K562 (cell line): ENCODE results near the gene NINJ1. TPM values are rescaled to one million over a fixed set of nuclear protein-coding genes. Genes with fewer than 3 reads are reported as not detected.

Experiments used
- ATAC-seq: fragments of 200-7000 bp; cut with Tn5 transposase; 3 replicates; pipeline ENCODE4 v1.9.1; 2020; ENCODE audit warnings: moderate library complexity
- BruUV-seq: library from RNA; stranded (reverse); fragments of 400-500 nt; replicated peaks from 2 replicates; lab custom pipeline; 2021; lab: Mats Ljungman, UMichigan
- CTCF ChIA-PET: fragments of 300-600 bp; formaldehyde crosslinking; extraction: SDS; loops from one replicate; lab custom pipeline; 2021; ENCODE audit warnings: low intra/inter-chr PET ratio; lab: Yijun Ruan, JAX
- POLR2A ChIA-PET: fragments of 300-600, 350-650 bp; sonication (Branson Sonifier 250); formaldehyde crosslinking; extraction: SDS; loops from one replicate; lab custom pipeline; 2021; ENCODE audit warnings: antibody characterized with exemption, inconsistent platforms; lab: Yijun Ruan, JAX
- DNase-seq, 4 experiments: peaks; one replicate each; pipeline versions ENCODE4 v3.0.0 to v3.0.0-alpha.2; 2011 to 2018; ENCODE audit warnings: low spot score in 3 of 4, mixed read lengths in 3 of 4; ENCODE audit errors: extremely low read depth in 1 of 4
- FAIRE-seq: peaks from 2 replicates; lab custom pipeline; 2011; peaks lifted over from hg19 to GRCh38; lab: Jason Lieb, UNC
- H2AFZ ChIP-seq: 2 replicates; pipeline ENCODE4 v1.6.0; 2011; ENCODE audit warnings: low read depth, low read length, control low read depth, inconsistent platforms
- H3K27ac ChIP-seq: fragments of 200-600 bp; 3 replicates; pipeline ENCODE4 v1.8.0; 2011; ENCODE audit warnings: low read depth, mild to moderate bottlenecking, control low read depth, inconsistent platforms, low read length, moderate library complexity, mixed read lengths; ENCODE audit errors: extremely low read depth
- H3K27me3 ChIP-seq, 2 experiments: fragments of 300-600 bp in 1 of 2; 2 replicates in 1 of 2; 3 replicates in 1 of 2; pipeline versions ENCODE4 v1.6.0 to v1.8.0; 2011; ENCODE audit warnings: inconsistent platforms in 2 of 2, low read length in 2 of 2, mild to moderate bottlenecking in 1 of 2, mixed read lengths in 1 of 2, moderate library complexity in 1 of 2; ENCODE audit not compliant: control insufficient read depth in 2 of 2, insufficient read depth in 2 of 2
- H3K36me3 ChIP-seq: fragments of 300-600 bp; 3 replicates; pipeline ENCODE4 v1.8.0; 2011; ENCODE audit warnings: mild to moderate bottlenecking, low read length, inconsistent platforms; ENCODE audit not compliant: control insufficient read depth, insufficient read depth
- H3K4me1 ChIP-seq, 2 experiments: fragments of 200-600 bp in 1 of 2; replicated peaks in 1 of 2; 2 replicates in 1 of 2; 3 replicates in 1 of 2; pipeline versions ENCODE4 v1.5.1 to v1.8.0; 2011; ENCODE audit warnings: inconsistent platforms in 2 of 2, low read length in 2 of 2, mild to moderate bottlenecking in 1 of 2, mixed read lengths in 1 of 2, moderate library complexity in 1 of 2; ENCODE audit not compliant: control insufficient read depth in 2 of 2, insufficient read depth in 2 of 2
- H3K4me2 ChIP-seq: 2 replicates; pipeline ENCODE4 v1.6.1; 2011; ENCODE audit warnings: low read length, control low read depth, inconsistent platforms, mixed read lengths; ENCODE audit not compliant: insufficient read depth
- H3K4me3 ChIP-seq: fragments of 200-600 bp; sonication (generic), shearing (Covaris generic); 2 replicates; pipeline ENCODE4 v1.5.1; 2016; ENCODE audit warnings: control low read depth, inconsistent platforms
- H3K79me2 ChIP-seq: fragments of 200-600 bp; 3 replicates; pipeline ENCODE4 v1.8.0; 2011; ENCODE audit warnings: low read length, inconsistent platforms; ENCODE audit not compliant: control insufficient read depth, insufficient read depth
- H3K9ac ChIP-seq, 2 experiments: 2 replicates each; pipeline versions ENCODE4 v1.6.0 to v1.6.1; 2011; ENCODE audit warnings: low read depth in 2 of 2, low read length in 2 of 2, control low read depth in 1 of 2, inconsistent platforms in 1 of 2, mild to moderate bottlenecking in 1 of 2, mixed read lengths in 1 of 2; ENCODE audit not compliant: insufficient read depth in 1 of 2
- H3K9me1 ChIP-seq: one replicate; pipeline ENCODE4 v1.6.0; 2011; ENCODE audit warnings: inconsistent platforms, mild to moderate bottlenecking, low read length, moderate library complexity; ENCODE audit not compliant: control insufficient read depth, insufficient read depth
- H3K9me3 ChIP-seq: replicated peaks from 2 replicates; pipeline ENCODE4 v1.5.1; 2011; ENCODE audit warnings: low read depth, low read length, inconsistent platforms; ENCODE audit not compliant: control insufficient read depth, insufficient read depth
- H4K20me1 ChIP-seq: replicated peaks from 2 replicates; pipeline ENCODE4 v1.6.1; 2011; ENCODE audit warnings: low read length, inconsistent platforms, mixed read lengths; ENCODE audit not compliant: control insufficient read depth, insufficient read depth
- ARID2 ChIP-seq: fragments of 450-650 bp; IDR thresholded peaks from 2 replicates; pipeline ENCODE4 v1.6.1; 2017; ENCODE audit warnings: antibody characterized with exemption, mild to moderate bottlenecking
- ATF1 ChIP-seq, 2 experiments: fragments of 450-650 bp in 1 of 2; IDR thresholded peaks; 2 replicates each; pipeline ENCODE4 v1.6.1; 2016; ENCODE audit warnings: missing compliant biosample characterization in 1 of 2, missing genetic modification characterization in 1 of 2
- CTBP1 ChIP-seq: fragments of 450-650 bp; IDR thresholded peaks from 2 replicates; pipeline ENCODE4 v1.6.1; 2016; ENCODE audit warnings: borderline replicate concordance
- JUN ChIP-seq, 2 experiments: sonication (generic) in 1 of 2; formaldehyde crosslinking in 1 of 2; IDR thresholded peaks; 2 replicates each; pipeline versions ENCODE4 v1.6.1 to v1.8.0; 2012 to 2022; ENCODE audit warnings: borderline replicate concordance in 2 of 2, mild to moderate bottlenecking in 2 of 2, improper control_type of control experiment in 1 of 2, low read depth in 1 of 2, low read length in 1 of 2, missing genetic modification reagents in 1 of 2
- KLF16 ChIP-seq: IDR thresholded peaks from 2 replicates; pipeline ENCODE4 v1.6.1; 2016; ENCODE audit warnings: antibody characterized with exemption
- RAD21 ChIP-seq, 2 experiments: fragments of 250-450 bp in 1 of 2; fragments of 450-650 bp in 1 of 2; sonication (Bioruptor Pico) in 1 of 2; formaldehyde crosslinking in 1 of 2; IDR thresholded peaks in 1 of 2; conservative IDR thresholded peaks in 1 of 2; 2 replicates each; pipeline versions ENCODE4 v1.4.0 to v1.8.0; 2020 to 2022; ENCODE audit warnings: mild to moderate bottlenecking in 2 of 2, moderate library complexity in 1 of 2
- RB1 ChIP-seq: fragments of 450-650 bp; IDR thresholded peaks from 2 replicates; pipeline ENCODE4 v1.6.1; 2017; ENCODE audit warnings: low read depth, mild to moderate bottlenecking
- RCOR1 ChIP-seq, 2 experiments: IDR thresholded peaks; 2 replicates each; pipeline ENCODE4 v1.6.1; 2012; ENCODE audit warnings: low read depth in 2 of 2, low read length in 2 of 2, borderline replicate concordance in 1 of 2, improper control_type of control experiment in 1 of 2
- TCF3 ChIP-seq: sonication (generic); formaldehyde crosslinking; IDR thresholded peaks from 2 replicates; pipeline ENCODE4 v1.4.0; 2020; ENCODE audit warnings: mild to moderate bottlenecking, missing genetic modification reagents
- ZNF518B ChIP-seq: fragments of 250-450 bp; sonication (Bioruptor Pico); IDR thresholded peaks from 2 replicates; pipeline ENCODE4 v1.5.0; 2021; ENCODE audit warnings: mild to moderate bottlenecking, moderate library complexity
- WGBS: fragments of 100-300 bp; shearing (Covaris generic); methylation state at CpG from one replicate; pipeline ENCODE4 v1.1.6; 2016; ENCODE audit warnings: low coverage, mixed read lengths; ENCODE audit not compliant: insufficient coverage; ENCODE audit errors: missing lambda C conversion rate; 5-methylcytosine and 5-hydroxymethylcytosine counted together
- in situ Hi-C: fragments of 300-500 bp; cut with MboI; formaldehyde crosslinking; loops from 4 replicates; pipeline ENCODE4 v1.15.0; 2018; ENCODE audit warnings: inconsistent platforms, mixed read lengths
- intact Hi-C: fragments of 100-400 bp; cut with micrococcal nuclease; formaldehyde crosslinking; loops from 2 replicates; pipeline ENCODE4 v1.14.2; 2022
- polyA plus RNA-seq, 8 experiments: library from polyadenylated mRNA; depleted of rRNA in 4 of 8; stranded (reverse) in 5 of 8; unstranded in 3 of 8; fragments of >200 nt; fragmentation: Nextera tagmentation in 2 of 8; fragmentation: Illumina TruSeq in 1 of 8; extraction: Ambion mirVana in 2 of 8; extraction: Trizol in 1 of 8; gene quantifications; 2 replicates each; pipeline versions ENCODE4 v1.2.1 to v1.2.3, GENCODE V29; 2011 to 2014; ENCODE audit warnings: inconsistent platforms in 1 of 8, missing spikeins in 1 of 8
- total RNA-seq, 7 experiments: library from RNA; depleted of rRNA in 6 of 7; stranded (reverse); fragments of >200 nt in 6 of 7; fragmentation: Illumina TruSeq in 2 of 7; extraction: Trizol in 2 of 7; gene quantifications; 2 replicates each; pipeline versions ENCODE4 v1.2.1 to v1.2.3, GENCODE V29; 2011 to 2021; ENCODE audit warnings: low replicate concordance in 1 of 7
- TF ChIP-seq, protein P1 (sequence below): sonication (generic); formaldehyde crosslinking; IDR thresholded peaks from 2 replicates; pipeline ENCODE4 v1.8.0; 2022; ENCODE audit warnings: missing genetic modification reagents, mild to moderate bottlenecking, moderate library complexity, borderline replicate concordance
- TF ChIP-seq, protein P2 (sequence below): IDR thresholded peaks from 2 replicates; pipeline ENCODE4 v1.6.1; 2012; ENCODE audit warnings: low read depth, low read length, improper control_type of control experiment, borderline replicate concordance

The NINJ1 gene
- total and polyA plus RNA-seq, 9 of the 15 experiments (the other 6 are each of a cell fraction or from before 2014, with no cell fraction given) = 0.13 to 8.4 (median 4.9) TPM

DNA sequence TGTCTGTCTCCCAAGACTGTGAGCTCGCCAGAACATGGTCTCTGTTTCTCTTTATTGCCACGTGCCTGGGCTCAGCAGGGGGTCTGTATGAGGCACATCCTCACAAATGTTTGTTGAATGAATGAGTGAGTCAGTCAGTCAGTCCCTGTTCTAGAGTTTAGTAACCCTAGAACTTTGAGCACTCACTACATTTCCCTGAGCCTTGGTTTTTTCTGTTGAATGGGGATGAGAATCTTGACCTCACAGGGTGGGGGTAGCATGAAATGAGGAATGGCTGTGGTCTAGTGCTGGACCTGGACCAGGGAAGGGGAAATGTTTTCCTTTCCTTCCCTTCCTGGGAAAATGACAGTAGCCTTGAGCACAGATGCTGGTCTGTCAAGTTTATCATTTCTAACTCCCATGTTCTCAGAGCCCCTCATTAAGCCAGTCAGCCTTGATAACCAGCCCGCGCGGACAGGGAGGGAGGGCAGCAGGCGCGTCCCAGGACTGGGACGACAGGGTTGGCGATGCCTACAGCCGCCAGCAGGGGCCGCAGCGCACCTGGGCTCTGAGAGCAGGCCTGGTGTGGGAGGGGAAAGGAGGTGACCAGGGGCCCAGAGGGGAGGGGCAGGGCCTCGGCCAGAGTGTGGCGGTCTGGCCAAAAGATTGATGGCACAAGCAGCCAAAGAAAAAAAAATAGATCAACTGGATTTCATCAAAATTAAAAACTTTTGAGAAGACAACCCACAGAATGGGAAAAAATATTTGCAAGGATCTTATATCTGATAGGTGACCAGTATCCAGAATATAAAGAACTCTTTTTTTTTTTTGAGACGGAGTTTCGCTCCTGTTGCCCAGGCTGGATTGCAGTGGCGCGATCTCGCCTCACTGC is 25.8 kb upstream of the NINJ1 start:
- peaks cover 16 to 38% of the 10 kb centered on the region in 2 experiments for H3K27me3 ChIP-seq
- 0 out of 2 replicates have a peak overlapping the region, but pooled peaks have one; percentile 25 for H2AFZ ChIP-seq
- H3K4me3 ChIP-seq = no peak overlapping the region
- intact Hi-C loops (loop anchor here (1.0 to 10.0 kb wide), 3 partner anchors 51 to 405 kb away; no protein-coding TSS in a partner anchor), in situ Hi-C loops (loop anchor here (5.0 kb wide), 1 partner anchor 142 kb away; no protein-coding TSS in a partner anchor)
- H3K4me2 ChIP-seq = no peak overlapping the region
- H3K9me3 ChIP-seq = no peaks in the 10 kb centered on the region
- no peak overlapping the region for H3K27ac ChIP-seq
- BruUV-seq = no TSS peak
- peak; percentile 89 for FAIRE-seq
- ChIA-PET CTCF (interaction anchor here (0.7 to 2.0 kb wide), 8 partner anchors 31 to 1445 kb away, joined by 3 to 12 read pairs (median 4); no protein-coding TSS in a partner anchor), POLR2A (no interaction called here)
- H3K9ac ChIP-seq = peak overlapping the region in 1 of 2 experiments; percentile 14; a peak in 1 of 4 replicates
- under 1% methylated on average over 12 of the region's 19 CpGs for WGBS
- H3K9me1 ChIP-seq = no peaks in the 10 kb centered on the region
- DNase-seq = peak; percentile 90 to 96 (median 94)
- peaks cover 8% of the 10 kb centered on the region; the same call in 1 of the 2 replicates for H4K20me1 ChIP-seq
- ATAC-seq = peak; percentile 100
- H3K4me1 ChIP-seq = peaks cover 0 to 9% of the 10 kb centered on the region in 2 experiments; a peak in 3 of 5 replicates
- H3K36me3 ChIP-seq = no peaks in the 10 kb centered on the region
- H3K79me2 ChIP-seq = no peaks in the 10 kb centered on the region
- TF ChIP-seq, protein P1, sequence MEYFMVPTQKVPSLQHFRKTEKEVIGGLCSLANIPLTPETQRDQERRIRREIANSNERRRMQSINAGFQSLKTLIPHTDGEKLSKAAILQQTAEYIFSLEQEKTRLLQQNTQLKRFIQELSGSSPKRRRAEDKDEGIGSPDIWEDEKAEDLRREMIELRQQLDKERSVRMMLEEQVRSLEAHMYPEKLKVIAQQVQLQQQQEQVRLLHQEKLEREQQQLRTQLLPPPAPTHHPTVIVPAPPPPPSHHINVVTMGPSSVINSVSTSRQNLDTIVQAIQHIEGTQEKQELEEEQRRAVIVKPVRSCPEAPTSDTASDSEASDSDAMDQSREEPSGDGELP (CRISPR knock-in tag) = peak; percentile 52; the same call in 1 of the 2 replicates
- TF ChIP-seq CTBP1 (peak; percentile 59), KLF16 (peak; percentile 67), ZNF518B (CRISPR knock-in tag) (no peak), ARID2 (peak; percentile 68; the same call in 1 of the 2 replicates), TCF3 (0 out of 2 replicates have a peak, but pooled peaks have one; percentile 11), RAD21 (CRISPR knock-in tag; conservative IDR thresholded peaks at IDR 0.05 in 1 of 2, IDR thresholded peaks at IDR 0.05 in 1 of 2) (peak; percentile 96), RCOR1 (IDR thresholded peaks at IDR 0.05; ENCODE audit: borderline replicate concordance in 1 of 2, low read depth in 2 of 2, low read length in 2 of 2) (0 out of 4 replicates have a peak, but pooled peaks of 1 of the 2 experiments have one; percentile 33), RB1 (peak; percentile 89), ATF1 (CRISPR knock-in tag; IDR thresholded peaks at IDR 0.05) (no peak), ATF1 (tag; IDR thresholded peaks at IDR 0.05) (0 out of 2 replicates have a peak, but pooled peaks have one; percentile 13), JUN (IDR thresholded peaks at IDR 0.05; ENCODE audit: borderline replicate concordance, low read depth, low read length) (0 out of 2 replicates have a peak, but pooled peaks have one; percentile 9), JUN (CRISPR knock-in tag; IDR thresholded peaks at IDR 0.05; ENCODE audit: borderline replicate concordance) (no peak)
- TF ChIP-seq, protein P2, sequence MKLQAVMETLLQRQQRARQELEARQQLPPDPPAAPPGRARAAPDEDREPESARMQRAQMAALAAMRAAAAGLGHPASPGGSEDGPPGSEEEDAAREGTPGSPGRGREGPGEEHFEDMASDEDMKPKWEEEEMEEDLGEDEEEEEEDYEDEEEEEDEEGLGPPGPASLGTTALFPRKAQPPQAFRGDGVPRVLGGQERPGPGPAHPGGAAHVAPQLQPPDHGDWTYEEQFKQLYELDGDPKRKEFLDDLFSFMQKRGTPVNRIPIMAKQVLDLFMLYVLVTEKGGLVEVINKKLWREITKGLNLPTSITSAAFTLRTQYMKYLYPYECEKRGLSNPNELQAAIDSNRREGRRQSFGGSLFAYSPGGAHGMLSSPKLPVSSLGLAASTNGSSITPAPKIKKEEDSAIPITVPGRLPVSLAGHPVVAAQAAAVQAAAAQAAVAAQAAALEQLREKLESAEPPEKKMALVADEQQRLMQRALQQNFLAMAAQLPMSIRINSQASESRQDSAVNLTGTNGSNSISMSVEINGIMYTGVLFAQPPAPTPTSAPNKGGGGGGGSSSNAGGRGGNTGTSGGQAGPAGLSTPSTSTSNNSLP = no peak
